Panc1 (cell line): ENCODE measurements around the gene YIF1A.

ENCODE experiments used
- CTCF ChIP-seq: fragments of 450-650 bp; IDR thresholded peaks from 2 replicates; pipeline ENCODE4 v1.5.1; 2017; ENCODE audit warnings: mild to moderate bottlenecking
- POLR2AphosphoS5 ChIP-seq: IDR thresholded peaks from 2 replicates; pipeline ENCODE4 v1.6.1; 2012; ENCODE audit warnings: mild to moderate bottlenecking, low read depth, low read length, moderate library complexity
- REST ChIP-seq, 2 experiments: IDR thresholded peaks; 2 replicates each; pipeline ENCODE4 v1.6.1; 2011 to 2012; ENCODE audit warnings: low read depth in 2 of 2, control low read depth in 1 of 2, low read length in 1 of 2, mild to moderate bottlenecking in 1 of 2, moderate library complexity in 1 of 2; ENCODE audit not compliant: insufficient read depth in 1 of 2
- SIN3A ChIP-seq: IDR thresholded peaks from 2 replicates; pipeline ENCODE4 v1.6.1; 2012; ENCODE audit warnings: low read depth, mild to moderate bottlenecking, low read length, moderate library complexity, borderline replicate concordance; ENCODE audit not compliant: insufficient read depth
- TCF7L2 ChIP-seq: IDR thresholded peaks from 2 replicates; pipeline ENCODE4 v1.6.1; 2011; ENCODE audit warnings: mild to moderate bottlenecking, low read depth, low read length, inconsistent platforms

GRCh38 chr11:66326261-66327111 lies 37.5 kb upstream of the YIF1A start:
- TF ChIP-seq POLR2AphosphoS5 (no peak), CTCF (no peak), TCF7L2 (no peak), REST (IDR thresholded peaks at IDR 0.05; ENCODE audit: insufficient read depth in 1 of 2, low read depth in 2 of 2, low read length in 1 of 2) (no peak), SIN3A (no peak)
